Measurements from ENCODE around the gene ELMO1. TPM values are rescaled to one million over a fixed set of nuclear protein-coding genes. Genes with fewer than 3 reads are reported as not detected.

ELMO1 gene
- total RNA-seq, 6 donors from 2014 or later: 51.4 to 204 (median 73.7) TPM

DNA sequence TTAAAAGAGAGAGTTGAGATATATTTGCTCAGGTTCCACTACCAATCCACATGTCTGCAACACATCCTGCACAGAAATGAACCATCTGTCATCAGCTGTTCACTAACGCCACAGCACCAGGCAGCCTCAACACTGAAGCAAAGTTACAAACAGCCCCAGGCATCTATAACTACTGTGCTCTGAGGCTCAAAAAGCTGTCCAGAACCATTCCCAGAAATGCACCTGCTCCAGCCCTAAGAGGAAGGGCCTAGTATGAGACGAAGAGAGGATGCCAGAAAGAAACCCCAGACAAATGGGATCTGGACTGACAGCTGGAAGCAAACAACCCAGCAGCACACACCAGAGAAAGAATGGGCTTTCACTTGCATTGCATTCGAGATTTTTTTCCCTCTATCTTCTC is 159.3 kb downstream of the ELMO1 start:
- Histone ChIP-seq H3K27me3 (no peaks in the 10 kb centered on the region), H3K27ac (peak overlapping the region in 1 of 4 donors; percentile 53), H3K9me3 (no peaks in the 10 kb centered on the region), H3K4me3 (no peak overlapping the region), H3K4me1 (peaks cover 23 to 34% (median 30%) of the 10 kb centered on the region in 4 donors), H3K36me3 (no peaks in the 10 kb centered on the region)
- ATAC-seq (ENCODE audit: low FRiP score in 2 of 2) (no peak), DNase-seq (no peak)
- TF ChIP-seq POLR2AphosphoS5 (IDR thresholded peaks at IDR 0.05) (peak in 1 of 2 donors; percentile 12), POLR2A (IDR thresholded peaks at IDR 0.05) (no peak)
- 40 to 46% methylated on average over 3 of the region's 3 CpGs for WGBS, 2 donors

DNA sequence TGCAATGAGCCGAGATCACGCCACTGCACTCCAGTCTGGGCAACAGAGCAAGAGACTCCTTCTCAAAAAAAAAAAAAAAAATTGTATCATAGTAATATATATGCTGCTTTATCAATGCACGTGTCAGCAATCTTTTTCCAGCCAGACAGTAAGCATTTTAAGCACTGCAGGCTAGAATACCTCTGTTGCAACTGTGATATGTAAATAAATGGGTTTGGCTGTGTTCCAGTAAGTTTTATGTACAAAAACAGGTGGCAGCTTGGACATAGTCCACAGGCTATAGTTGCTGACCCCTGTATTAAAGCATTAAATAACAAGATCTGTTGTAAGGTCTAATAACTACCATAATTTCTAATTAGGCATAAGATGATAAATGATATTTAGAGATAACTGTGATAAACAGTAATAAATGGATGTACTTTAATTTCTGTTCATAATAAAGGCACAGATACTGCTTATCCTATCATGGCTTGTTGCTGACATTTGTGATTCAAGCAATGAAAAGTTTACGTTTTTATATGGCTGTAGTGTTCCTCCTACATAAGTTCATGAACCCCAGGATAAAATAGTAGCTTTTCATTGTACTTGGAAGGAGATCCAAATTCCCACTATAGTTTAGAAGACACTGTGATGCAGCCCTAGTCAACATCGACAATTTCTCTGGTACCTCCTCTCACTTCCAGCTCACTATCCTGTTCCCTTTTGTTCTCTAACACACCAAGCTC is 161.4 kb downstream of the ELMO1 start:
- no peaks in the 10 kb centered on the region for H3K9me3 ChIP-seq
- H3K27ac ChIP-seq: no peak overlapping the region
- peaks cover 33 to 45% (median 39%) of the 10 kb centered on the region in 4 donors for H3K4me1 ChIP-seq
- H3K36me3 ChIP-seq: no peaks in the 10 kb centered on the region
- H3K4me3 ChIP-seq: no peak overlapping the region
- ATAC-seq (ENCODE audit: low FRiP score in 2 of 2) (no peak), DNase-seq (no peak)
- 47 to 60% methylated on average over 5 of the region's 5 CpGs for WGBS, 2 donors
- H3K27me3 ChIP-seq: no peaks in the 10 kb centered on the region
- TF ChIP-seq, protein P1, sequence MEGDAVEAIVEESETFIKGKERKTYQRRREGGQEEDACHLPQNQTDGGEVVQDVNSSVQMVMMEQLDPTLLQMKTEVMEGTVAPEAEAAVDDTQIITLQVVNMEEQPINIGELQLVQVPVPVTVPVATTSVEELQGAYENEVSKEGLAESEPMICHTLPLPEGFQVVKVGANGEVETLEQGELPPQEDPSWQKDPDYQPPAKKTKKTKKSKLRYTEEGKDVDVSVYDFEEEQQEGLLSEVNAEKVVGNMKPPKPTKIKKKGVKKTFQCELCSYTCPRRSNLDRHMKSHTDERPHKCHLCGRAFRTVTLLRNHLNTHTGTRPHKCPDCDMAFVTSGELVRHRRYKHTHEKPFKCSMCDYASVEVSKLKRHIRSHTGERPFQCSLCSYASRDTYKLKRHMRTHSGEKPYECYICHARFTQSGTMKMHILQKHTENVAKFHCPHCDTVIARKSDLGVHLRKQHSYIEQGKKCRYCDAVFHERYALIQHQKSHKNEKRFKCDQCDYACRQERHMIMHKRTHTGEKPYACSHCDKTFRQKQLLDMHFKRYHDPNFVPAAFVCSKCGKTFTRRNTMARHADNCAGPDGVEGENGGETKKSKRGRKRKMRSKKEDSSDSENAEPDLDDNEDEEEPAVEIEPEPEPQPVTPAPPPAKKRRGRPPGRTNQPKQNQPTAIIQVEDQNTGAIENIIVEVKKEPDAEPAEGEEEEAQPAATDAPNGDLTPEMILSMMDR (IDR thresholded peaks at IDR 0.05): no peak
- TF ChIP-seq POLR2A (IDR thresholded peaks at IDR 0.05): no peak
- TF ChIP-seq EP300 (IDR thresholded peaks at IDR 0.05): no peak

DNA sequence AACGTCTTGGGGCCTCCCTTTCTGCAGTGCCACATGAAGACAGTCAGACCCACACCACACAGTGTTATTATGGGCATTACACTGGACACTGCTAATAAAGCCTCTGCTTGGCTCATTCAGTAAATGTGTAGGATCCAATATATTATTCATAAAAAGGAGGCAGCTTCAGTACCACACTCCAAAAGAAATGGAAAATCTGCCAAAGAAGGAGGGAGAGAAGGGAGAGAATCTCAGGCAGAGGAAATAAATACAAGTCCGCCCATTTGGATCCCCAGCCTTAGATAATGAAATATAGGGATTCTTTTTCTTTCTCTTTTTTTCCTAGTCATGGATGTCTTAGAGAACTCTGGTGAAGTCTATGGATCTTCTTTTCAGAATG is 162.2 kb downstream of the ELMO1 start:
- DNase-seq (no peak), ATAC-seq (ENCODE audit: low FRiP score in 2 of 2) (no peak)
- H3K9me3 ChIP-seq: no peaks in the 10 kb centered on the region
- peaks cover 33 to 45% (median 39%) of the 10 kb centered on the region in 4 donors for H3K4me1 ChIP-seq
- H3K4me3 ChIP-seq: no peak overlapping the region
- WGBS, 2 donors: 36 to 49% methylated on average over 2 of the region's 2 CpGs
- no peaks in the 10 kb centered on the region for H3K36me3 ChIP-seq
- no peaks in the 10 kb centered on the region for H3K27me3 ChIP-seq
- TF ChIP-seq, protein P1 (IDR thresholded peaks at IDR 0.05): no peak
- peak overlapping the region in 3 of 4 donors; percentile 13 to 59 (median 28) for H3K27ac ChIP-seq

DNA sequence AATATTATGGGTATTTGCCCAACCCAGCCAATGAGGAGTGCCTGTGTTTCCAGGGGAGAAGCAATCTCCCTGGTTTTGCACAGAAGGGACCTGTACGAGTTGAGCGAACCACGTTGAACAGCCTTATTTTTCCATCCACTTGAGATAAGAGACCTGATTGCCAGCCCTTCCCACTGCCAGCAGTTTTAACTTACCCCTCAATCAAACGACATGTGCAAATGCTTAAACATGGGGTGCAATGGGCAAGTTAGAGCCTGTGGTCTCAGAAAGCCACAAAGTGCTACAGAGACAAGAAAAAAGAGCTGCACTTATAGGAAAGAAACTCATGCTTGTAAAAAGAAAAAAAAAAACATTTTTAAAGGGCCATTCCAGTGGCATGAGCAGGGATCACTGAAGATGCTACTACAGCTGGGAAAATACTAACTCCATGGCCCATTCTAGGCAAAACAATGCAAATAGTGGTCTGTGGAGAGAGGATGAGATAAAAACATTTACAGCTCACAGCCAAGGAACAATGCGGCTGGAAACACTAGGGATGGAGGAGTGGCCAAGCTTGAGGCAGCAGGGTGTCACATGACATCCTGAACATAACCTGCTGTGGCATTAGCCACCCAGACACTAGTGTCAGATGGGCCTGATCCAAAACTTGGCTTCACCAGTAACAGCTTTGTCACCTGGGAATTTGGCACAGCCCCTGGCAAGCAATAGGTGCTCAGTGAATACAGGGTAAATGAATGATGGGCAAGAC is 162.8 kb downstream of the ELMO1 start:
- H3K4me3 ChIP-seq: no peak overlapping the region
- TF ChIP-seq POLR2A (IDR thresholded peaks at IDR 0.05) (no peak), EP300 (IDR thresholded peaks at IDR 0.05) (no peak), POLR2AphosphoS5 (IDR thresholded peaks at IDR 0.05) (no peak)
- TF ChIP-seq, protein P1 (IDR thresholded peaks at IDR 0.05): no peak
- H3K27ac ChIP-seq: peak overlapping the region in 3 of 4 donors; percentile 13 to 59 (median 28)
- DNase-seq (no peak), ATAC-seq (ENCODE audit: low FRiP score in 2 of 2) (peak in 1 of 2 donors; percentile 42)
- peaks cover 33 to 45% (median 39%) of the 10 kb centered on the region in 4 donors for H3K4me1 ChIP-seq
- H3K36me3 ChIP-seq: no peaks in the 10 kb centered on the region
- no peaks in the 10 kb centered on the region for H3K27me3 ChIP-seq
- WGBS, 2 donors: 42 to 43% methylated on average over 5 of the region's 5 CpGs
- H3K9me3 ChIP-seq: no peaks in the 10 kb centered on the region

DNA sequence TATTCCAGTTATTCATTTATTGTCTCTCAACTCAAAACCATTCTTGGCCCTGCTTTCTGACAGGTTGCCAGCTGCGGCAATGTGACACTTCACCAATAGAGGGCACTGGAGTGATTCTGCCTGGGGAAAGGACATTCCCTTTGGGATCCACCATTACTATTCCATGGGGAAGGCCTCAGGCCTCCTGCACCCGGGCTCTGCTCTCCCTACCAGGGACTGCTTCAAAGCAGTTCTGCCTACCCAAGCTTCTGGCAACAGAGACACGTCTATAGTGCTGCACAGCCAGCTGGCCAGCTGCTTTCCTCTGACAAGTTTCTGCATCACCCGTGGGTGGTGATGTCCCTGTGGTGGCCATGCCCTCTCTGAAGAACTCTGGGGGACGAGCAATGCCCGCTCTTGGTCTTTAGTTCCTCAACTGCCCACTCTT is 163.8 kb downstream of the ELMO1 start:
- Histone ChIP-seq H3K4me3 (no peak overlapping the region), H3K27me3 (no peaks in the 10 kb centered on the region), H3K9me3 (no peaks in the 10 kb centered on the region), H3K36me3 (no peaks in the 10 kb centered on the region), H3K27ac (peak overlapping the region in 2 of 4 donors; percentile 2 to 37), H3K4me1 (peaks cover 33 to 40% (median 39%) of the 10 kb centered on the region in 4 donors)
- 55 to 59% methylated on average over 5 to 6 of the region's 6 CpGs for WGBS, 2 donors
- DNase-seq (peak in 1 of 2 donors; percentile 45), ATAC-seq (ENCODE audit: low FRiP score in 2 of 2) (peak; percentile 47 to 75)
- TF ChIP-seq EP300 (IDR thresholded peaks at IDR 0.05) (no peak), POLR2A (IDR thresholded peaks at IDR 0.05) (no peak), POLR2AphosphoS5 (IDR thresholded peaks at IDR 0.05) (peak in 1 of 2 donors; percentile 46)
- TF ChIP-seq, protein P1 (IDR thresholded peaks at IDR 0.05): peak; percentile 49 to 76 (median 60)
